Fibroblast of pulmonary artery (primary cell): ENCODE results near the gene ZNF536.

Experiments
- DNase-seq: peaks from one replicate; pipeline ENCODE4 v3.0.0-alpha.2; 2010; ENCODE audit warnings: low read depth
- H3K4me3 ChIP-seq: replicated peaks from 2 replicates; pipeline ENCODE4 v1.5.1; 2011; ENCODE audit warnings: low read depth, mild to moderate bottlenecking, control low read depth, low read length, moderate library complexity
- CTCF ChIP-seq: IDR thresholded peaks from 2 replicates; pipeline ENCODE4 v1.5.1; 2011; ENCODE audit warnings: mild to moderate bottlenecking, control low read depth, low read length, inconsistent platforms; ENCODE audit errors: missing control alignments

The ZNF536 gene

DNA sequence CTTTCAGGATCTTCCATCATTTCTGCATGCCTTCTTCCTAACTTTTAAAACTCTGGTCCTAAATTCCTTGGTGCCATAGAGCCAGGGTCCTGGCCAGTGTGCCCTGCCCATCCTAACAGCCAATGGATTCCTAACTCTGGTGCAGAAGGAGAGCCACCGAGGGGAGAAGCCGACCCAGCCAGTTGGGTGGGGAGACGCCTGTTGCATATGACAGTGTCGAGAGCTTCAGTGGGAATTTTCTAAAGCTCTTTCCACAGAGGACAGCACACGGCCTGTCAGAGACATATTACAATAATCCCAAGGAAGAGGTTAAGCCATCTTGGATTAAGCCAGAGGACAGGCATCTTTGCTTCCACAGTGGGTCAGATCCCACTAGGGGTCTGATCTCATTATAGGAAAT, 180.4 kb downstream of the ZNF536 start:
- H3K4me3 ChIP-seq = no peak overlapping the region
- no peak for TF ChIP-seq CTCF
- DNase-seq = no peak

DNA sequence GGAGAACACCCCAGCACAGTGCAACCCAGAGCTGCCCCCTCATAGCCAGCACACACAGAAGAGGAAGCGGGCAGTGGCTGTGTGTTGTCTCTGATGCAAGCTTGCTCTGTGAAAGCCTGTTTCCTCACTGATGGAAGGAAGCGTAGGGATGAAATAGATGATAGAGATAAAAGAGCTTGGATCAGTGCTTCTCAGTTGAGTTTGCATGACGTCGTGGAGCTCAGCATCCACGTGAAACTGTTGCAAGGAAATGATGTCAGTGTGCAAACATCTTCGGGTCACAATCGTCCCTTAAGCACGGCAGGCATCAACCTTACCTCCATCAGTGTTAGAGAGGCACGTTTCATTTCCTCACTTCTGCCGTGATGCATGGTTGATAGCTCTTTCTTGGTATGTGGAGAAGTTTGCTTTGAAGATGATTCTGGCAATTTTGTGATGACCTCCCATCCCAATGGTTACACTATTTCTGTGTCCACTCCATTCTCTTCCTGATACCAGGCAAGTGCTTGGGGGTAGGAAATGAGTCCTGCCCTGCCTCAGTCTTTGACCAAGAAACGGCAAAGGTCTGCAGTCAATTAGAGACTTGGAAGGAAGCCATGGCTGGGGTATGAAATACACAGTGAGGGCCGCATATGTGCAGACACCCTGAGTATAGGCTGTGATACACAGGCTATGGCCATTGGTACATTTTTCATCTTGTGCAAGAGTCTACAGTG, 183.0 kb downstream of the ZNF536 start:
- DNase-seq = no peak

GRCh38 chr19:30555791-30556110, 183.6 kb downstream of the ZNF536 start:
- H3K4me3 ChIP-seq = no peak overlapping the region
- no peak for DNase-seq
- no peak for TF ChIP-seq CTCF

More for the DNA sequence above, 183.0 kb downstream of the ZNF536 start:
- H3K4me3 ChIP-seq = no peak overlapping the region
- no peak for TF ChIP-seq CTCF

GRCh38 chr19:30556230-30556711, 184.1 kb downstream of the ZNF536 start:
- H3K4me3 ChIP-seq = no peak overlapping the region
- DNase-seq = no peak
- TF ChIP-seq CTCF = no peak

GRCh38 chr19:30557212-30557611, 185.0 kb downstream of the ZNF536 start:
- H3K4me3 ChIP-seq = no peak overlapping the region
- TF ChIP-seq CTCF = no peak
- no peak for DNase-seq

- TF ChIP-seq CTCF = no peak
- DNase-seq = no peak
- no peak overlapping the region for H3K4me3 ChIP-seq
Measured at GRCh38 chr19:30557927-30558557, 185.9 kb downstream of the ZNF536 start.

DNA sequence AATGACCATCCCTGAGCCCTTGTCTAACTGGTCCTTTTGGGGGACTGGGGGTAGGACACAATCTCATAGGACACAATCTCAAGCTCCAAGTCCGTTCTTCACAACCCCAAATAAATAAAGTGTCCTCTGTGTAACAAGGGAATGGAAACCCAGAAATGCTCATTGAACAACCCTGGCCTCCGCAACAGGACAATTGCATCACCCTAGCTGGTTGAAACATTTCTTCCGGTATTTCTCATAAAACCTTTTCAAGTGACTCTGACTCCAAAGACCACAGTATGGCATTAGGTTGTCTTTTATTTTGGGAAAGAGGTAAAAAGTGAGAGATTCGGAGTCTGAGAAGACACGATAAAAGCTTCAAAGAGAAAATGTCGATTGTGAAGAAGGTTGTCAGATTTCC, 186.6 kb downstream of the ZNF536 start:
- DNase-seq = no peak
- H3K4me3 ChIP-seq = no peak overlapping the region
- TF ChIP-seq CTCF = no peak
